Right ventricle myocardium superior (tissue), 1 donor: ENCODE data around the gene RNASEL. TPM values are rescaled to one million over a fixed set of nuclear protein-coding genes. Genes with fewer than 3 reads are reported as not detected.
A peak's percentile ranks its signal among the peaks of the same experiment; 100 is the strongest.

ENCODE experiments used
- ATAC-seq: fragments of 200-7000 bp; cut with Tn5 transposase; one replicate; pipeline ENCODE4 v1.9.1; 2020; ENCODE audit warnings: mild to moderate bottlenecking; ENCODE audit not compliant: poor library complexity
- DNase-seq: peaks from one replicate; pipeline ENCODE4 v3.0.0-alpha.2; 2020
- intact Hi-C: fragments of 100-400 bp; cut with DNase I; formaldehyde crosslinking; loops from one replicate; pipeline ENCODE4 v1.11.2; 2022
- total RNA-seq: library from RNA; stranded (reverse); fragmentation: NEBNext Ultra II Directional; extraction: Animal tissue kit (Norgen Biotek cat#: 25700); gene quantifications from one replicate; pipeline ENCODE4 v1.2.1, GENCODE V29; 2021
- donor health status: DM: no; HTN: yes; CAD: no; lungs with severe emphysema.

Gene RNASEL
- total RNA-seq, 1 donor from 2014 or later = 3.3 TPM

DNA sequence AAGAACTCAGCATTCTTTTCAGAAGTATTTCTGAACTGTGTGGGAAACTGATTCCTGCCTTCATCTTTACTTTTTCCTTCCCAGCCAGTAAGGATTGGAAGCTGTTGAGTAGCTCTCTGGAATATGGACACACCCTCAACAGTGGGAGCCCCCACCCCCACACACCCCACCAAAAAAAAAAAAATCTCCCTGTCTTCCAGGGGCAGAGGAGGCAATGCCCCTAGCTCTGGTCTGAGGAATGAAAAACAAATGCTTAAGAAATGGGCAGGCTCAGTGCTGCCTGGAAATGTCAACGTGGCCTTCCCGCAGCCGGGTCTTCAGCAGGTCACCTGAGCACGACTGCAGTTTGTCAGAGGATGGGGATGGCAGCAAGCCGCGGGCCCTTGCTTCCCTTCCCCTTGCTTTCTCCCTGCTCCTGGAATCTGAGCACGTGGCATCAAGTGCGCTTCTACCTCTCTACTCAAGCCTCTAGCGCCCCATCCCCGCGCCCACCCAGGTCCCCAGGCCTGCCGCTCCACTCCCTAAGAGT lies 14.7 kb upstream of the RNASEL start:
- ATAC-seq = no peak
- no peak for DNase-seq
- intact Hi-C loops = loop anchor here (2.0 to 5.0 kb wide), 2 partner anchors 179 to 516 kb away; no protein-coding TSS in a partner anchor

DNA sequence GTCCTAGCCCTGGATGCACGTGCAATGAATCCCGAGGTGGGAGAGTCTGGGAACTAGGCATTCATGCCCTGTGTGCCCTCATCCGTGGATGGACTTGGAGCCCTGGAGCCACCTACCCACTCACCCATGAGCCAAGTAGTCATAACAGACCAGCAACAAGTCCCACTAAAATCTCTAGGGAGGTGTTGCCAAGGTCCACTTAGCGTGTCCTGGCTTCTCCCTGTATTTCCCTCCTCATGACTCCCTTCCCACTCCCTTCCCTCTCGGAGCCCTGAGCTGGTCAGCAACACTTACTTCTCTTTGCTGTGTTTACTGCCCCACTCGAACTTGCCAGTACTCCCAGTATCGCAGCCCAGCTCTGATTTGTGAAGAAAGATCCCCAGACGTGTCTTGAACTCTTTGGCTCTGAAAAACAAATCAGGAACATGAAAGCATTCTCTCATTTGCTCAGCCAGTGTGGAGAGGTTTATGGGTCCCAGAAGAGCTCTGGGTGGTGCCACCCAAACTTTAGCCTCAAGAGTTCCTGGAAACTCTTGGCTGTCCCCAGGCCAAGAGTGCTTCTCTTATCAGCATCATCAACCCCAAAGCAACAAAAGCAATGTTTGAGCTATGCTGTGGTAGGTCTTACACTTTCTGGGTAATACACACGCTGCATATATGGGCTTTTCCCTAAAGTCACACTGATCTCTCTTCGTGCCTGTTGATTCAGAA lies 14.0 kb upstream of the RNASEL start:
- ATAC-seq (no peak), DNase-seq (no peak)
- intact Hi-C loops = loop anchor here (2.0 to 5.0 kb wide), 2 partner anchors 180 to 516 kb away; no protein-coding TSS in a partner anchor

DNA sequence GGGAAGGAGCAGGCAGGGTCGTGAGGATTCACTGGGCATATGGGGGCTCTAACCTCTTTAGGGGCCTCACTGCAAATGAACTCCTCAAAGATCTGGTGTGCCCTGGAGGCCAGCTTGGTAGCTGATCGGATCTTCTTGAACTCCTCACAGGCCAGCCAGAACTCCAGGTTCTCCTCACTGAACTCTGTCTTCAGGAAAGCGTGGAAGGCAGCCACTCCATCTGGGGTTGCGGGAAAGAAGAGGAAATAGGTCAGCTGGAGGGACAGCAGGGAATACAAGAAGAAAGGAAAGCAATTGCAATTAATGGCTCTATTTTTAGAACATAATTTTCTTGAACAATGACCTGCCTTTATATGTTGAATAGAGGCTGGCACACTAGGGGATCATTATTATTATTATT lies 12.9 kb upstream of the RNASEL start:
- intact Hi-C loops = loop anchor here (2.0 to 5.0 kb wide), 2 partner anchors 181 to 515 kb away; no protein-coding TSS in a partner anchor
- ATAC-seq (no peak), DNase-seq (no peak)

DNA sequence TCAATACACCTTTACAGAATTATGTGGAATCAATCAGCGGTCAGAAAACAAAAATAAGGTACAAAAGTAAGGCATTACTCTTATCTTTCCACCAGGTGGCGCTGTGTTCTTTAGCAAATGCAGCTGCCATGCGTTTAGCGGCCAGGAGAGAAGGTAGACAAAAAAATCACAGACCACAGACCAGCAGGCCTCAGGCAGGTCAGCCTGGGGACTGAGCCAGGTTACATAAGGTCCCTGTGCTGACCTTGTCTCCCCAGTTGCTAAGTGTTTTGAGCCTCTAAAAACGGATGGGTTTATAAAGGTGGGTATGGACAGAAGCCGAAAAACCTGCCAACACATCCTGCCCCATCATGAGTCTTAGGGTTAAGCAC lies 12.3 kb upstream of the RNASEL start:
- ATAC-seq (peak; percentile 55), DNase-seq (peak; percentile 63)
- intact Hi-C loops = loop anchor here (5.0 kb wide), 1 partner anchor 514 kb away; no protein-coding TSS in a partner anchor

DNA sequence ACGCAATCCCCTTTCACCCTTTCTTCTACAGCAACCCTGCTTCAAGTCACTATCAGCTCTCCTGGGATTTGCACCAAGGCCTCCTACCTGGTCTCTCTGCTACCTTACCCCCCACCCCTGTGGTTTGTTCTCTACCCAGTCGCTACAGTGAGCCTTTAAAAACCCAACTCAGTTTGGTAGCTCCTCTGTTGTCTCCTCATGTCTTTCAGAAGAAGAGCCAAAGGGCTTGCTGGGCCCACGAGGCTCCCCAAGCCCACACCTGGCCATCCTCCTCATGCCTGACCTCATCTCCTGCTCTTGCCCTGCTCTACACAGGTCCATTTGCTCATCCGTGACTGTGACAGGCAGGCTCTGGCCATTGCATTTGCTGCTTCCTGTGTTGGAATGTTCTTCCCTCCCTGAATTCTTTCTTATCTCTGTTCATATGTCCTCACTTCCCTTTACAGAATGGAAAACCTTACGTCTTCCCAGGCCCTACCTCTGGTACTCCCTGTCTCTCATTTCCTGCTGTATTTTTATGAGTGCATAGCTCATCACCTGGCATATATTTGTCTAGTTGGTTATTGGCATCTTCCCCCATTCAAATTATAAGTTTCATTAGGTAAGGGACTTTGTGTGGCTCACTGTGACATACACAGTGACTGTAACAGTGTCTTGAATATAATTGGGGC lies 11.8 kb upstream of the RNASEL start:
- ATAC-seq (no peak), DNase-seq (no peak)
- intact Hi-C loops = loop anchor here (5.0 kb wide), 1 partner anchor 514 kb away; no protein-coding TSS in a partner anchor

DNA sequence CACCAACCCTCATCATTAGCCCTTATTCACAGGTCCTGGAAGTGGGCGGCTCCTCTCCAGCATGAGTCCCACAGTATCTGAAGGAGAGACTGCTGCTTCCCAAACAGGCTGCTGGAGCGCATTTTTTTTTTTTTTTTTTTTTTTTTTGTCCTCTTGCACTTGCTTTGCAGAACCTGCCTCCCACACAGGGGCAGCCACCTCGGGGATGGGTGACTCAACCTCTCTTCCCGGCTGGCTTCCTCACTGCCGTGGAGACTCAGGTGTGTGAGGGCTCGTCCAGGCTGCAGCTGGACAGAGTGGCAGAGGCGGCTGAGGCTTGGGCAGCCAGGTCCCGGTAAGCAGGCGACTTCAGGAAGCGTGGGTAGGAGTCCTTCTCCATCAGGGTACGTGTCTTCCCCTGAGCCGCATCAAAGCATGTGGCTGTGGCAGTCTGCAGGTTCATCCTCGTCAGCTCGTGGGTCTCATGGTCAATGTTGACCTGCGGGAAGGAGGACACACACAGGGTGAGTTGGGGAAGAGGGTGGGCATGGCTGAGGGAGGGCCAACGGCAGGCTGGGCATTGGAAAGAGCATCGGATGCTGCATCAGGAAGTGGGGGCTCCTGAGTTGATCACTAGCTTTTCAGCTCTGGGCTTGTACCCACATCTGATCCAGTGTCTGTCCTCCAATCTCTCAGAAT lies 11.1 kb upstream of the RNASEL start:
- DNase-seq = no peak
- intact Hi-C loops = loop anchor here (5.0 kb wide), 1 partner anchor 513 kb away; no protein-coding TSS in a partner anchor

DNA sequence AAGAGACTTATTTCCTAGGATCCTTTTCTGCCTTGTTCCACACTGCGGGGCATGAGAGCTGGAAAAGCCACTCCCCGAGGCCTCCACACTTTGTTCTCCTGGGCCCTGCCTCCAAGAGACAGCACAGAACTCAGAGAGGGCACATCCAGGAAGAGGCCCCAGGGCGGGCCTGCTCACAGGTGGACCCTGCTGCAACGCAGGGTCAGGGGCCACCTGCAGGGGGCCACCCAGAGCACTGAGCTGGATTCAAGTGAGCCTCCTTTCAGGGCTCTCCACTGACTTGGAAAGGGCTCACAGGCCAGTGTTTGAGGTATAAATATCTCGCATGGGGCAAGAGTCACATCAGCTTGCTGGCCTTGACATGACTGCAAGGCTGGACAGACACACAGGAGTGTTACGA lies 10.3 kb upstream of the RNASEL start:
- intact Hi-C loops = loop anchor here (10.0 kb wide), 1 partner anchor 155 kb away; no protein-coding TSS in a partner anchor
- ATAC-seq (no peak), DNase-seq (no peak)

More for the DNA sequence above, 11.1 kb upstream of the RNASEL start:
- ATAC-seq = no peak

DNA sequence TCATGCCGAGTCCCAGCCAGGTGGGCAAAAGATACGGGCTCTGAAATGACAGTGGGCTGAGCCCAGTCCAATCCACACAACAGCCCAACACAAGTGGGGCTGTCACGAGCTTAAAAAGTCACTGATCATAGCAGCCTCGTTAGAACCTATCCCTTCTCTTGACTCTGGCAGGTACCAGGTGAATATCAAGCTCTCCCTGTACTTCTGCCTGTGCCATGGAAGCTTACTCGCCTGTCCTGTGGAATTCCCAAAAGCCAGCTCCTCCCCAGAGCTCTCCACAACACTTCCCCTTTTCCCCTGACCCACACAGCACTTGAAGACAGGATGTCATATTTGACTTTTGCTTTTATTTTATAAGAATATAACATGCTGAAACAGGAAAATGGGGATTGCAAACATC lies 9.2 kb upstream of the RNASEL start:
- ATAC-seq (no peak), DNase-seq (no peak)
- intact Hi-C loops = loop anchor here (10.0 kb wide), 1 partner anchor 153 kb away; no protein-coding TSS in a partner anchor

DNA sequence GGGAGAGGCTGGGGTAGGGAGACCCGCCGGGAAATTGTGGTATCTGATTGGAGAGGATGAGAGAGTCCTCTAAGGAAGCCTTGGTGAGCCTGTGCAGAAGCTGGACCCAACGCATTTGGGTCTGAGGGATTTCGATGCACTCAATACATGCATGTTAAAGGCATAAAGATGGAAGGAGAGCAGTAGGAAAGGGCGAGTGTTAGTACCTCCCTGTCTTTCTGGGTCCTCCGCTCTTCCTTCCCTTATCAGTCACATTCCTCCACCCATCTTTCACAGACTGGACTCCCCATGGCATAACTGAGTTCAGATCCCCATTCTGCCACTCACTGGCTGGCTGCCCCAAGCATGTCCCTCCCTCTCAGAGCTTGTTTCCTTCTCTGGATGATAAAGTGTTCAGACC lies 7.9 kb upstream of the RNASEL start:
- intact Hi-C loops = loop anchor here (10.0 kb wide), 1 partner anchor 152 kb away; no protein-coding TSS in a partner anchor
- no peak for ATAC-seq
- DNase-seq = no peak

DNA sequence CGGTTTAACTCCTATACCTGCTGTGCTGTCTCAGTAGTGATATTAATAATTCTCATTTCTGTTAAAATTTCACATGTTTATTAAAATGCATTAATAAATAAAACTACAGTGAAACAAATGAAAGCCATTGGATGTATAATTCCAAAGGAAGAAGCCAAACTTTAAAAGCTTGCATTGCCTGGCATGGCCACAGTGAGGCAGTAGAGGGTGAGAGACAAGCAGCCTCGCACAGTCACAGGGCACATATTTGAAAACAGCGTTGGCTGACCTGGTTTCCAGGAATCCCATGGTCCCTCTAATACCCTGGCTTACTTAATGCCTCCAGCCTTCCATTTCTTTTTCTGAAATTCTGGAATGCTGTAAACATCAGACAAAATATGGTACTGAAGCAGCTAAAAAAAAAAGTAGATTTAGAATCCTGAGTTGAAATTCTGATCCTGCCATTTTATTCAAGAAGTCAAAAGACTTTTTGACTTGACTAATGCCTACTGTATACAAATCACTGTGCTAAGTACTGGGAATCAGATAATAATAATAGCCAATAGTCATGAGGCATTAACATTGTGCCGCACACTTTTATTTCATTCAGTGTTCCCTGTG lies 6.7 kb upstream of the RNASEL start:
- ATAC-seq = peak; percentile 68
- intact Hi-C loops = loop anchor here (10.0 kb wide), 1 partner anchor 151 kb away; no protein-coding TSS in a partner anchor
- peak; percentile 61 for DNase-seq

DNA sequence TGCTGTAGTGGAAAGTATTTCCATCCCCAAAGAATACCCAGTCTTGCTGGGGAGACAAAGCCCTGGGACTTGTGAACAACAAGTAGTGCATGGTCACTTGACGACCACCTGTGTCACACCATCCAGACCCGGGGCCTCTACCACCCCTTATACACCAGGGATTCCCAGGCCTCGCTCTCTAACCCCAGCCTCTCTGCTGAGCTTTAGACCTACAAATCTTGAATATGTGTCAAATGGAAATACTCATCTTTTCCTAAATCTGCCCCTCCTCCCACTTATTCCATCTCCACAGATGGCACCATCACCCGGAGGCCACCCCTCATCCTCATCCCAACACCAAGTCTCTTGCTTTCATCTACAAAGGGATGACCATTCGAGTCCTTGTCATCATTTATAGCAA lies 875 bp upstream of the RNASEL start:
- intact Hi-C loops = loop anchor here (10.0 kb wide), 1 partner anchor 145 kb away; no protein-coding TSS in a partner anchor
- DNase-seq (no peak), ATAC-seq (no peak)

DNA sequence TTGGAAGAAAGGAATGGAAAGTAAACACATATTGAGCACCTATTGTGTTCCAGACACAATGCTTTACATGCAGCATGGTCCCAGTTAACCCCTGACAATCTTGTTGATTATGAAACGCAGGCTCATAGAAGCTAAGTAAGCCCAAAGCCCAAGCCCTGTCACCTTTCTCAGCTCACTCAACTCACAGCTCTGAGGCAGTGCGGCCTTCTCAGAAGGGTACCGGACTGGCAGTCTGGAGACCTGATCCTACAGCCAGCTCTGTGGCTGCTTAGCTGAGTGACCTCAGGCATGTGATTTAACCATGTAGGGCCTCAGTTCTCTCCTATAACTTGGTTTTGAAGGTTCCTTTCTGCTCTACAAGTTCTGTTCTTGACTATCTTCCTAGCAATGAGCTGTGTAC lies 464 bp upstream of the RNASEL start:
- ATAC-seq = no peak
- no peak for DNase-seq
- intact Hi-C loops = no loop called here

DNA sequence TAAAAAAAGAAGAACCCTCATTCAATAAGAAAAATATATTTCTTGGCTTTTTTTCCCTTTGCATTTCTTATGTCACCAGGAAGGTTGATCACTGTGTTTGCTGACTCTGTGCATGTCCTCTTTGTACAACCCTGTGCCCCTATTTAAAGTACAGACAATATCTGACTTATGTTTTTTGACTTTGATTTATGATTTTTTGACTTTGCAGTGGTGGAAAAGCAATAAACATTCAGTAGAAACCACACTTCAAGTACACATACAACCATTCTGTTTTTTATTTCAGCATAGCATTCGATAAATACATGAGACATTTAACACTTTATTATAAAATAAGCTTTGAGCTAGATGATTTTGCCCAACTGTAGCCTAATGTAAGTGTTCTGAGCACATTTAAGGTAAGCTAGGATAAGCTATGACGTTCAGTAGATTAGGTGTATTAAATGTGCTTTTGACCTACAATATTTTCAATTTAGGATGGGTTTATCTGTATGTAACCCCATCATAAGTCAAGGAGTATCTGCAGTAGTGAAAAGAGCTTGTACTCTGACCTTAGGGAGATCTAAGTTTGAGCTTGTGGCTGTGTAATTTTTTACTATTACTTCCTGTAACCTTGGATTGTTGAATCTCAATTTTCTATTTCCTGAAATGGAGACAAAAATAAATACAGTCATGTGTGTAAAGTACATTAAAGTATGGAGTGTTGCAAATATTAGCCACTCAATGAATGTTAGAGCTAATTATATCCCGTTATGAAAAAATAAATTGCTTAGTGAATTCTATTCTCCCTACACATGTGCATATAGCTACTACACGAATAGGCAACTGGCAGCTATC lies 1.2 kb downstream of the RNASEL start:
- ATAC-seq (no peak), DNase-seq (no peak)
- intact Hi-C loops = no loop called here

DNA sequence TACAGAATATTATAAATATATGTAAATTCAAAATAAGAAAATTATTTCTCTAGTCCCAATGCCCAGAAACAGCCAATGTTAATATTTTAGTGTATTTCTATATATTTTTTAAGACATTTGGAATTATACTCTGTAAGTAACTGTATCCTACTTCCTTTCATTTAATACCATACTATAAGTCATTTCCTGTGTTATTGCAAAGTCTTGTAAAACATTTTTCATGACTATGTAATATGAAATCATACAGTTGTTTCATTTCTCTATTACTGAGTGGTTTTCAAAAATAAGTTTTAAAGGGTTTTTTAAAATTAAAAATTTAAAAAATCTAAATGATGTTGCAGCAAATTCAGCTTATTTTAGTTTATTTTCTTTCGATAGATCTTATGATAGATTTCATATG lies 2.0 kb downstream of the RNASEL start:
- ATAC-seq (no peak), DNase-seq (no peak)
- intact Hi-C loops = no loop called here

DNA sequence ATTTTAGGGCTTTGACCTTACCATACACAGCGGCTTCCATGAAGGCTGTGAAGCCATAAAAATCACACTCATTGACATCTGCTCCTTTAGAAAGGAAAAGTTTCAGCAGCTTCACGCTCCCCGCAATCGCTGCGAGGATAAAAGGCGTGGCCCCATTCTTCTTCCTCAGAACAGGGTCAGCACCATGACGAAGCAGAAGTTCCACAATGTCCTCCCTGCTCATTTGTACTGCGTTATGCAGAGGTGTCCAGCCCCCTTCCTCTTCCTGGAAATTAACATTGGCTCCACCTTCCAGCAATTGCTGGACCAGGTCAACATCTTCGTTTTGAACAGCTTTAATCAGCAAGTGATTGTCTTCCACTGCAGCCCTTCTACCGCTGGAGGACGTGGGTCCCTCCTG lies 2.7 kb downstream of the RNASEL start:
- DNase-seq (no peak), ATAC-seq (no peak)
- intact Hi-C loops = no loop called here

DNA sequence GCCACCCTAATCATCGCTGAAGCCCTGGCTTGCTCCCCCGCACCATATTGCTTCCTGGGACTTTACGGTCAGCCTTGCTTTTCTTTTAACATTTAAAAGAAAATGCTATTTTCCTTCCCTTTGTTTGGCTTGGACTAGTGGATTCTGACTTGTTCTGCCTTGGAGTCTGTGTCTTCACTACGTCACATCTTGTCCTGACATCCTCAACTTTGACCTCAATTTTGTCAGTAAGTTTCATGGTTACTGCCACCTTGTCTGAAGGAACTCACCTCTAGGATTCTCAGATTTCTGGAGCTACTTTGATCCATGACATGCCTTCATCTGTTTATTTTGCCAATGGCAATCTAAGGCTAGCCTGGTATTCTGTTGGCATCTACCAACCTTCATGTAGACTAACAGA lies 4.3 kb downstream of the RNASEL start:
- intact Hi-C loops = no loop called here
- no peak for DNase-seq
- no peak for ATAC-seq

DNA sequence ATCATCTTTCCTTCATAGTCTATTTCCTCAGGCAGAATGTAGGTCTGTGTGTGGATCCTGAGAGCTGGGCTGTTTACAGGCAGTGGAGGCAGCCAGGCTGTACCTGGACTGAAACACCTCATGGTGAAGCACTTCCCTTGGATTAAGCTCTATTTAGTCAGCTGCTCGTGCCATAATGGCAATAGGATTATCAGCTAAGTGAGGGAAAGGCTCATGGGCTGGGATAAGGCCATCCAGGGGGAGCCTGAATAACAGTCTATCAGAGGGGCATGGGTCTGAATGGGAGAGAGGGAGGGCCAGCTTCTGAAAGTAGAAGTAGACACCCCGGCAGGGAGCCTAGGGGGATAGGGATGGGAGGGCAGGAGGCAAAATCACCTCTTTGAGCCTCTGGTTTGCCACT lies 8.3 kb downstream of the RNASEL start:
- DNase-seq = no peak
- no peak for ATAC-seq
- intact Hi-C loops = no loop called here
